Caki2 (cell line): ENCODE measurements around the gene PISD. TPM values are rescaled to one million over a fixed set of nuclear protein-coding genes. Genes with fewer than 3 reads are reported as not detected.
"Not testable (repeated sequence)": the region's sequence is repeated elsewhere in the genome, so short reads cannot be mapped to it uniquely, and the experiment has no call there.

Experiments
- DNase-seq: peaks from one replicate; pipeline ENCODE4 v3.0.0-alpha.2; 2015; ENCODE audit warnings: low read depth
- in situ Hi-C: cut with HindIII; loops from 2 replicates; pipeline ENCODE4 v1.10.0; 2016; ENCODE audit warnings: low sequenced_read_pairs, low pct_unique_long_range_greater_than_20kb, mixed read lengths
- total RNA-seq: library from RNA; depleted of rRNA; stranded (reverse); fragments of >200 nt; shearing (Covaris generic); gene quantifications from 2 replicates; pipeline ENCODE4 v1.2.3, GENCODE V29; 2014; ENCODE audit warnings: low replicate concordance

PISD gene
- total RNA-seq, 1 experiment from 2014 or later = 74.7 TPM

- DNase-seq = no peak
- in situ Hi-C loops = no loop called here
These were observed 46.5 kb downstream of the PISD start for GRCh38 chr22:31615491-31615860.

GRCh38 chr22:31614781-31615490 is 47.1 kb downstream of the PISD start:
- in situ Hi-C loops = no loop called here
- DNase-seq = no peak

- DNase-seq = no peak
- in situ Hi-C loops = no loop called here
These were observed 48.1 kb downstream of the PISD start for GRCh38 chr22:31613904-31614296.

GRCh38 chr22:31613286-31613903 is 48.6 kb downstream of the PISD start:
- in situ Hi-C loops = no loop called here
- no peak for DNase-seq

GRCh38 chr22:31612891-31613285 is 49.1 kb downstream of the PISD start:
- DNase-seq = no peak
- in situ Hi-C loops = no loop called here

- in situ Hi-C loops = no loop called here
- no peak for DNase-seq
These were observed 50.8 kb downstream of the PISD start for GRCh38 chr22:31611061-31611760.

GRCh38 chr22:31610611-31611010 is 51.4 kb downstream of the PISD start:
- in situ Hi-C loops = no loop called here

GRCh38 chr22:31609716-31610115 is 52.3 kb downstream of the PISD start:
- DNase-seq = no peak
- in situ Hi-C loops = no loop called here

More at GRCh38 chr22:31610611-31611010, 51.4 kb downstream of the PISD start:
- no peak for DNase-seq

- DNase-seq = no peak
- in situ Hi-C loops = no loop called here
These were observed 54.3 kb downstream of the PISD start for GRCh38 chr22:31607696-31608095.

GRCh38 chr22:31605851-31606585 is 56.0 kb downstream of the PISD start:
- no peak for DNase-seq
- in situ Hi-C loops = no loop called here

GRCh38 chr22:31604746-31605705 is 57.0 kb downstream of the PISD start:
- in situ Hi-C loops = no loop called here

GRCh38 chr22:31604137-31604705 is 57.8 kb downstream of the PISD start:
- in situ Hi-C loops = no loop called here
- no peak for DNase-seq

More at GRCh38 chr22:31604746-31605705, 57.0 kb downstream of the PISD start:
- no peak for DNase-seq

- no peak for DNase-seq
- in situ Hi-C loops = no loop called here
These were observed 58.4 kb downstream of the PISD start for GRCh38 chr22:31603574-31603973.

- in situ Hi-C loops = no loop called here
- DNase-seq = peak; percentile 90
These were observed 58.9 kb downstream of the PISD start for GRCh38 chr22:31603081-31603525.

GRCh38 chr22:31602259-31602952 is 59.6 kb downstream of the PISD start:
- in situ Hi-C loops = no loop called here
- DNase-seq = peak; percentile 99

- in situ Hi-C loops = no loop called here
These were observed 66.7 kb downstream of the PISD start for GRCh38 chr22:31595271-31595670.

GRCh38 chr22:31590161-31590560 is 71.9 kb downstream of the PISD start:
- in situ Hi-C loops, DNase-seq: not testable (repeated sequence)

More at GRCh38 chr22:31595271-31595670, 66.7 kb downstream of the PISD start:
- no peak for DNase-seq
